ENCODE results near the gene RPAIN.

GRCh38 chr17:5405400-5405799, 14.6 kb upstream of the RPAIN start:
- TF ChIP-seq, protein P1, sequence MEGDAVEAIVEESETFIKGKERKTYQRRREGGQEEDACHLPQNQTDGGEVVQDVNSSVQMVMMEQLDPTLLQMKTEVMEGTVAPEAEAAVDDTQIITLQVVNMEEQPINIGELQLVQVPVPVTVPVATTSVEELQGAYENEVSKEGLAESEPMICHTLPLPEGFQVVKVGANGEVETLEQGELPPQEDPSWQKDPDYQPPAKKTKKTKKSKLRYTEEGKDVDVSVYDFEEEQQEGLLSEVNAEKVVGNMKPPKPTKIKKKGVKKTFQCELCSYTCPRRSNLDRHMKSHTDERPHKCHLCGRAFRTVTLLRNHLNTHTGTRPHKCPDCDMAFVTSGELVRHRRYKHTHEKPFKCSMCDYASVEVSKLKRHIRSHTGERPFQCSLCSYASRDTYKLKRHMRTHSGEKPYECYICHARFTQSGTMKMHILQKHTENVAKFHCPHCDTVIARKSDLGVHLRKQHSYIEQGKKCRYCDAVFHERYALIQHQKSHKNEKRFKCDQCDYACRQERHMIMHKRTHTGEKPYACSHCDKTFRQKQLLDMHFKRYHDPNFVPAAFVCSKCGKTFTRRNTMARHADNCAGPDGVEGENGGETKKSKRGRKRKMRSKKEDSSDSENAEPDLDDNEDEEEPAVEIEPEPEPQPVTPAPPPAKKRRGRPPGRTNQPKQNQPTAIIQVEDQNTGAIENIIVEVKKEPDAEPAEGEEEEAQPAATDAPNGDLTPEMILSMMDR (IDR thresholded peaks at IDR 0.05): no peak
- TF ChIP-seq EZH2 (IDR thresholded peaks at IDR 0.05; ENCODE audit: borderline replicate concordance, insufficient read depth, low read depth, low read length, poor library complexity, severe bottlenecking): no peak

Data from B cell (primary cell).